ENCODE measurements around the gene C2CD4D. TPM values are rescaled to one million over a fixed set of nuclear protein-coding genes. Genes with fewer than 3 reads are reported as not detected.

C2CD4D gene
- total RNA-seq, 1 donor from 2014 or later = 0.16 TPM

DNA sequence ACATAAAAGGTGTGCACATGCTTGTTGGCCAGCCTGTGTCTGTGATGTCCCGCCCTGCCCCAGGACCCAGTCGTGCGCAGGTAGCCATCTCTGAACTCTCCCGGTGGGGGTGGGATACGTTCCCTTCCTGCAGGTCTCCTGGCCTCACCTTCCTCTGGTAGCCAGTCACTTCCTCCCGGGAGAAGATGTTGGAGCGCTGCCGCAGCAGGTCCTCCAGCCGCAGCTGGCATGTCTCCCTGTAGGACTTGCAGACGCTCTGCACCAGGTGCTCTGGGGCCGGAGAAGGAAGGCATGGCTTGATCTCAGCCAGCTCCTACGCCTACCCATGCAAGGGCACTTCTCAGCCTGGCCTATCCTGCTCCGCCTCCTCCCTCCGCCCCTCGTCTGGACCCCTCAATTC is 25.2 kb downstream of the C2CD4D start:
- DNase-seq = no peak

DNA sequence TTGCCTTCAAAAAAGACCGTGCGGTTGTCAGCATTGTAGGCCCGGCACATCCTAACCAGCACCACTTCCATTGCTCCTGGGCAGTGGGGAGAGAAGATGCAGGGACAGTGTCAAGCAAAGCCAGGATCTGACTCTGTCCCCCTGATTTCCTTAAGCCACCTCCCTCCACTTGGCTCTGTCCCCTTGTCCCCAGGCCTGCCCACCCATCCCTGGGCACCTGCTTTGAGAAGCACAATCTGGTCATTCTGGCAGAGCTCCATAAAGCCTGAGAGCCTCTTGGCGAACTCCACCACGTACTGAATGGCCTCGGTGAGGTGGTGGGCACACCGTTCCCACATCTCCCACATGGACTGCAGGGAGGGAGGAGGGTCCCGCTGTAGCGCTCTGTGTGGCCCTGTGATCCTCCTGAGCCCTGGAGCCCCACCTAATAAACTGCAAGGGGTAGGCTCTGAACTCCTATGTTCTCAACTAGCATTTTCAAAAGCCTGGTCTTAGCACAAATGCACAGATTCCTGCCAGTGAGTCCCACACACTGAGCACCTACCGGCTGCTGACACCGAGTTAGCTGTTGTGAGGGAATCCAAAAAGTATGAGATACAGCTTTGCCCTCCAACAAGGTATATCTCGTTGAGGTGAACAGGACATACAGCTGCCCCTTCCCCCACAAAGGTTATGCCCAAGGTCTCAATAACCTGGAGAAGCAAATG is 26.2 kb downstream of the C2CD4D start:
- DNase-seq = no peak

DNA sequence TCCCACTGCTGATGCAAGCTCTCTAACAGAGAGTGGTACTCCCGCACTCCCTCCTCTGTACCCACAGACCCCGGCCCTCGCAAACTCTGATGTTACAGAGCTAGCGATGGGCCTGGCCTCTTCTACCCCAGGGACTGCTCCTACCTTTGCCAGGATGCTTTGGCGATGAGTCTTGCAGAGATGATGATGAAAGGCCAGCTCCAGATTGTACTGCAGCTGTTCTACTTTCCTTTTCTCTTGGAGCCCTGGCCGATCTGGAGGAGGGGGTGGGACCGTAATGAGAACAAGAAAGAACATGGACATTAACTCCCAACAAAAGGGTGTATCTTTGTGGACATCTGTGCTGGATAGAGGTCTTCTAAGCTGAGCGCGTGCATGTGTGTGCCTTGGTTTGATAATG is 28.4 kb downstream of the C2CD4D start:
- no peak for DNase-seq

GRCh38 chr1:151809985-151810556 is 29.5 kb downstream of the C2CD4D start:
- no peak for DNase-seq

DNA sequence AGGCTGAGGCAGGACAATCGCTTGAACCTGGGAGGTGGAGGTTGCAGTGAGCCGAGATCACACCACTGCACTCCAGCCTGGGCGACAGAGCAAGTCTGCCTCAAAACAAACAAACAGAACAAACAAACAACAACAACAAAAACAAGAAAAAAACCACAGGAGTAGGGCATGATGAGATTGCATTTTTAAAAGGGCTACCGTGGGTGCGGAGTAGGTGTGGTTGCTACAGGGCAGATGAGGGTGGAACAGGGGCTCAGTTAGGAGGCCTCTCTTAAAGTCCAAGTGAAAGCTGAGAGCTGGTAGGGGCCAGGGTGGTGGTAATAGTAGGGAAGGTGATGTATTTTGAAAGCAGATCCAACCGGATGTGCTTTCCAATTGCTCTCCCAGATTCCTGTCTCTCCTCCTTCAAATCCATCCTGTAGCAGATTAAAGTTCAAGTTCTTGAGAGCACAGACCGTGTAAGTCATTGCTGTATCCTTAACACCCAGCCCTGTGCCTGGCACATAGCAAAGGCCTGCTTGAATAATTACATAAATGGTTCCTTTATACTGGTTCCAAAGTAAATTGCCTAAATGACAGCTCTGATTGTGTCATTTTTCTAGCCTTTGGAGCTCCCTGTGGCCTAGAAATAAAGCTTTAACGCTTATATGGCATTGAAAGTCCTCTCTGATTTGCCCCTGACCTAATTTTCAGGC is 30.2 kb downstream of the C2CD4D start:
- no peak for DNase-seq

GRCh38 chr1:151807766-151808165 is 31.9 kb downstream of the C2CD4D start:
- DNase-seq = no peak

GRCh38 chr1:151807131-151807530 is 32.5 kb downstream of the C2CD4D start:
- DNase-seq = no peak

DNA sequence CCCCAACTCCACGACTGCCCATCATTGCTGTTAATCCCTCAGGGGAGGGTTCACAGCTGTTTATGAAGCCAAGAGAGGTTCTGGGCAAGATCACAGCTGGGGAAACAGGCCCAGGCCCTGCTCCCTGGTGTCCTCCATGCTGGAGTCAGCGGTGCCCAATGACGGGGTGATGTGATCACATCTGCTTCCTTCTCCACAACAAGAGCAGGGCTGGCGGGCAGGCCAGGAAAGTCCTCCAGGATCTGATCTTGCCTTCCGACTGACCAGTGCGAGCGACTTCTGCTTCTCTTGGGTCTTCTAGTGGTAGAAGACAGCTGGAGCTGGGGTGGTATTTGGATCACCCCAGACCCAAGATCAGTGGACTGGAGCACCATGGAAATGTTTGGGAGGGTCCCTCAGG is 33.5 kb downstream of the C2CD4D start:
- no peak for DNase-seq

DNA sequence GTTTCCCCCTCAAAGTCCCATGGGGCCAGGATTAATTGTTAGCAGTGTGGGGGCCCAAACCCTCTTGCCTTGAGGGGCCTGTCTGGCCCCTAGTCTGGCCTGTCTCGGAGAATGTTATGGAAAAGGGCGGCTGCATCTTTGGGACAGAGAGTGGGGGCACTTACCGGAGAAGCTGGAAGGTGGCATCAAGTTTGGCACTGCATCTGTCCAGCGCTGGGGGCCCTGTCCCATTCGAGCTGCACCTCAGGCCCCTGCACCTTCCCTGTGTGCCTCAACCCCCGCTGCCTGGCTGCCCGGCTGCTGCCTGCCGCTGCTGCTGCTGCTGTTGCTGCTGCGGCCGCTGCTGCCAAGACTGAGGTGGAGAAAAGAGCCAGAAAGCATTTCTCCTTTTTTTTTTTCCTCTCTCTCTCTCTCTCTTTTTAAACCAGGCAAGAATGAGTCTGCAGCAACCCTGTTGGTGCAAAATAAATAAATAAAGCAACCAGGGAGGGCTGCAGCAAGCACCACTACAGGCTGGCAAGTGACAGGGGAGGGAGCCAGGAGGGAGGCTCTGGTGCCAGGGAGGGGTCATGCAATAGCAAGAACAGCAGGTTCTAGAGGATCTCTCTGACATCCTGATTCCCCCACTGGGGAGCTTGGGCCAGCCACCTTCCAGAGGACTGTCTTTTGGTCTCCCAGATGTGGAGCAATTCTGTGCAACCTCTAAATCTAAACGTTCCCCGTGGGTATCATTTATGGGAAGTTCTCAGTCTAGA is 34.4 kb downstream of the C2CD4D start, which contains the start of gene LINGO4:
LINGO4 (minus strand) TSS at position 354 of the 755 bp plus-strand sequence. CDS start 2,715 bp downstream, outside the sequence.
- no peak for DNase-seq

GRCh38 chr1:151803915-151804314 is 35.7 kb downstream of the C2CD4D start:
- DNase-seq = no peak

DNA sequence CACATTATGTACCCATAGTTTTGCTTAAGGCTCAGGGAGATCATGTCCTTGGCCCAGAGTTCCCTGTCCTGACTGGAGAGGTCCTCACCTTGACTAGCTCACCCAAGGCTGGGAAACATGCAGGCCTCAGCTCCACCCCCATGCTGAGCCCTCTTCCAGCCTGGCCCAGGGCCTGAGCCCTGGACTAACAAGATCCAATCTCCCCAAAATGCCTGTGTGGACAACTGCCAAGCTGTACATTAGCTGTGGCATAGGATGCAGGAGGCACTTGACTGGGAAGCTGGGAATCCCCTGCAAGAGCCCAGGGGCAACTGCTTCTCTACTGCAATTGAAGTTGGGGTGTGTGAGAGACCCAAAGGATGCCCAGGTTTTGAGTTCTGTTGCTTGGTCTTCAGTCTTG is 36.5 kb downstream of the C2CD4D start:
- DNase-seq = no peak

GRCh38 chr1:151802372-151802771 is 37.2 kb downstream of the C2CD4D start:
- no peak for DNase-seq

DNA sequence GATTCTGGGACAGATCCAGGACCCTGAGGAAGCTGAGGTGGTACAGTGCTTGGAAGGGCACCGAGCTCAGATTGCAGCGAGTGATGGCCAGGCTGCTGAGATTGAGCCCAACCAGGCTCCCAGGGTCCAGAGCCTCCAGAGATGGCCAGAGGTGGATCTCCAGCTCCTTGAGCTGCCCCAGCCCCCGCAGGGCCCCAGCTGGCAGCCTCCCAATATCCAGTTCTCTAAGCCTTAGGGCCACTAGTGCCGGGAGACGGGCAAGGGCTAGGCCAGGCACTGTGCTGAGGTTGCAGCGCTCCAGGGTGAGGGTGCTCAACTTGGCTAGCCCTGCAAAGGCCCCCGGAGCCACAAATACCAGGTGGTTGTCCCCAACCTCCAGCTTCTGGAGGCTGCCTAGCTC is 37.8 kb downstream of the C2CD4D start:
- DNase-seq = no peak

DNA sequence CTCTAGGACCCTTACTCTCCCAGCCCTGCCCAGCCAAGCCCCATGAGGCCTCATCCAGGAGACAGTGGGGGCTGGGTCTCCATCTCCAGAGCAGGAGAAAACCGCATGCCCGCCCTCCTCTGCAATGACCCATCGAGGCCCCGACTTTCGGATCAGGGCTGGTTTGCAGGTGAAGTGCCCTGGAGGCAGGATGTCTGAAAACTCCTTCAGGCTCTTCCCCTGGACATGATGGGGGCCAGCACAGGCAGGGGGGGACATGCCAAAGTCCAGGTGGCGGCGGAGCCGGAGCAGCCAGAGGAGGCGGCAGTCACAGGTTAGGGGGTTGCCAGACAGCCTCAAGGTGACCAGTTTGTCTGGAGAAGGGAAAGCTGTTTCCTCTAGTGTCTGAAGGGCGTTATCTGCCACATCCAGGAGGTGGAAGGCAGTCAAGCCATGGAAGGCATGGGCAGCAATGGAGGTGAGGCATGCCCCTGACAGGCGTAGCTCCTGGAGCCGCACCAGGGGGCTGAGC is 38.3 kb downstream of the C2CD4D start:
- DNase-seq = no peak

- no peak for DNase-seq
Measured at GRCh38 chr1:151800830-151801229, 38.8 kb downstream of the C2CD4D start.

GRCh38 chr1:151799179-151800022 is 40.2 kb downstream of the C2CD4D start:
- no peak for DNase-seq

DNA sequence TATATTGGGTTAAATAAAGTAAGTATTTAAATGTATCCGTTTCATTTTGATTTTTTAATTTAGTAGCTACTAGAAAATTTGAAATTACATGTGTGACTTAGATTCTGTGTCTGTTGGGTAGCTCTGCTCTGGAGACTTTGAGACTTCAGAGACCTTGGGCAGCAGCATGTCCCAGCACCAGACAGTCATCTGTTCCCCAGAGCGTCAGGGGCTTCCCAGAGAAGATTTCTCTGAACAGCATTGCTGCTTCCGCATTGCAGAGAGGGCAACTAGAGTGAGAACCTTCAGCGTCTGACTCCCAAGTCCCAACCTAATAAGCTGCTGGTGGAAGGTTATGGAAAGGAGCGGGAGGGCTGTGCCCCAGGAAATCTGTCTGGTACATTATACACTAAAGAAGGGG is 41.0 kb downstream of the C2CD4D start:
- DNase-seq = no peak

- DNase-seq = no peak
Measured at GRCh38 chr1:151790940-151791651, 48.5 kb downstream of the C2CD4D start.

GRCh38 chr1:151790071-151790939 is 49.3 kb downstream of the C2CD4D start, which contains the start of gene TDRKH:
Gene TDRKH (minus strand): TSS chr1:151790500. CDS start chr1:151783022, 7,478 bp downstream.
- peak; percentile 98 for DNase-seq

All from occipital lobe (tissue), 2 donors.